HepG2 (cell line): ENCODE data around the gene FXR2. TPM values are rescaled to one million over a fixed set of nuclear protein-coding genes. Genes with fewer than 3 reads are reported as not detected.

ENCODE experiments used
- AKAP8 ChIP-seq: sonication (generic); formaldehyde crosslinking; IDR thresholded peaks from 2 replicates; pipeline ENCODE4 v1.5.1; 2020; ENCODE audit warnings: mild to moderate bottlenecking, missing genetic modification reagents
- BRD4 ChIP-seq: sonication (generic); formaldehyde crosslinking; IDR thresholded peaks from 2 replicates; pipeline ENCODE4 v1.4.0; 2020; ENCODE audit warnings: missing genetic modification reagents
- CERS6 ChIP-seq: sonication (generic); formaldehyde crosslinking; IDR thresholded peaks from 2 replicates; pipeline ENCODE4 v1.5.0; 2020; ENCODE audit warnings: missing genetic modification reagents
- FOSL2 ChIP-seq: sonication (generic); formaldehyde crosslinking; IDR thresholded peaks from 2 replicates; pipeline ENCODE4 v1.4.0; 2020; ENCODE audit warnings: missing genetic modification reagents
- GTF2F1 ChIP-seq: fragments of 150-350 bp; IDR thresholded peaks from 2 replicates; pipeline ENCODE4 v1.6.1; 2014; ENCODE audit warnings: low read length
- RELA ChIP-seq: sonication (generic); formaldehyde crosslinking; IDR thresholded peaks from 2 replicates; pipeline ENCODE4 v1.4.0; 2020; ENCODE audit warnings: missing genetic modification reagents
- SMYD3 ChIP-seq: sonication (generic); formaldehyde crosslinking; IDR thresholded peaks from 2 replicates; pipeline ENCODE4 v1.8.1; 2023; ENCODE audit warnings: mild to moderate bottlenecking, missing genetic modification reagents
- ZBTB4 ChIP-seq: sonication (generic); formaldehyde crosslinking; IDR thresholded peaks from 2 replicates; pipeline ENCODE4 v1.4.0; 2020; ENCODE audit warnings: missing genetic modification reagents, mild to moderate bottlenecking, borderline replicate concordance
- ZNF446 ChIP-seq: sonication (generic); formaldehyde crosslinking; IDR thresholded peaks from 2 replicates; pipeline ENCODE4 v1.5.0; 2020; ENCODE audit warnings: mild to moderate bottlenecking, missing genetic modification reagents
- ZNF530 ChIP-seq: sonication (generic); formaldehyde crosslinking; IDR thresholded peaks from 2 replicates; pipeline ENCODE4 v1.5.0; 2020; ENCODE audit warnings: low read depth, mild to moderate bottlenecking, missing genetic modification reagents
- ZNF607 ChIP-seq: sonication (generic); formaldehyde crosslinking; IDR thresholded peaks from 2 replicates; pipeline ENCODE4 v1.5.1; 2020; ENCODE audit warnings: missing genetic modification reagents, mild to moderate bottlenecking, borderline replicate concordance
- ZNF770 ChIP-seq: sonication (generic); formaldehyde crosslinking; IDR thresholded peaks from 2 replicates; pipeline ENCODE4 v1.5.0; 2020; ENCODE audit warnings: mild to moderate bottlenecking, missing genetic modification reagents
- ZNF781 ChIP-seq: sonication (generic); formaldehyde crosslinking; IDR thresholded peaks from 2 replicates; pipeline ENCODE4 v1.5.1; 2020; ENCODE audit warnings: borderline replicate concordance, mild to moderate bottlenecking, missing genetic modification reagents; ENCODE audit errors: not compliant biosample characterization
- ZNF850 ChIP-seq: sonication (generic); formaldehyde crosslinking; conservative IDR thresholded peaks from 2 replicates; pipeline ENCODE4 v1.9.0; 2021; ENCODE audit warnings: mild to moderate bottlenecking, missing genetic modification reagents
- polyA plus RNA-seq, 8 experiments: library from polyadenylated mRNA; depleted of rRNA in 3 of 8; stranded (reverse) in 7 of 8; unstranded in 1 of 8; fragments of >200 nt; fragmentation: Illumina TruSeq in 4 of 8; extraction: Trizol in 4 of 8; gene quantifications; 2 replicates each; pipeline versions ENCODE4 v1.2.1 to v1.2.3, GENCODE V29; 2011 to 2016; ENCODE audit warnings: low read depth in 4 of 8, missing spikeins in 1 of 8, mixed read lengths in 1 of 8; ENCODE audit not compliant: insufficient read depth in 1 of 8
- total RNA-seq, 5 experiments: library from RNA; depleted of rRNA; stranded (reverse); fragments of >200 nt; fragmentation: Illumina TruSeq; extraction: Trizol; gene quantifications; 2 replicates each; pipeline ENCODE4 v1.2.3, GENCODE V29; 2016; ENCODE audit warnings: low read depth in 1 of 5
- TF ChIP-seq, protein P1 (sequence below): sonication (generic); formaldehyde crosslinking; conservative IDR thresholded peaks from 2 replicates; pipeline ENCODE4 v1.4.0; 2020; ENCODE audit warnings: mild to moderate bottlenecking, missing genetic modification reagents, moderate library complexity
- TF ChIP-seq, protein P2 (sequence below): sonication (generic); formaldehyde crosslinking; conservative IDR thresholded peaks from 2 replicates; pipeline ENCODE4 v1.8.0; 2022; ENCODE audit warnings: missing genetic modification reagents

Gene FXR2
- total and polyA plus RNA-seq, 2 of the 13 experiments (the other 11 are each of a cell fraction or from before 2014, with no cell fraction given), result 20.9 to 24.4 TPM

GRCh38 chr17:7583253-7584109, 31.2 kb downstream of the FXR2 start, which contains the start of gene MPDU1 (continued):
- 0 out of 2 replicates have a peak, but pooled peaks have one; percentile 7 for TF ChIP-seq ZNF770 (CRISPR knock-in tag)
- TF ChIP-seq, protein P1, sequence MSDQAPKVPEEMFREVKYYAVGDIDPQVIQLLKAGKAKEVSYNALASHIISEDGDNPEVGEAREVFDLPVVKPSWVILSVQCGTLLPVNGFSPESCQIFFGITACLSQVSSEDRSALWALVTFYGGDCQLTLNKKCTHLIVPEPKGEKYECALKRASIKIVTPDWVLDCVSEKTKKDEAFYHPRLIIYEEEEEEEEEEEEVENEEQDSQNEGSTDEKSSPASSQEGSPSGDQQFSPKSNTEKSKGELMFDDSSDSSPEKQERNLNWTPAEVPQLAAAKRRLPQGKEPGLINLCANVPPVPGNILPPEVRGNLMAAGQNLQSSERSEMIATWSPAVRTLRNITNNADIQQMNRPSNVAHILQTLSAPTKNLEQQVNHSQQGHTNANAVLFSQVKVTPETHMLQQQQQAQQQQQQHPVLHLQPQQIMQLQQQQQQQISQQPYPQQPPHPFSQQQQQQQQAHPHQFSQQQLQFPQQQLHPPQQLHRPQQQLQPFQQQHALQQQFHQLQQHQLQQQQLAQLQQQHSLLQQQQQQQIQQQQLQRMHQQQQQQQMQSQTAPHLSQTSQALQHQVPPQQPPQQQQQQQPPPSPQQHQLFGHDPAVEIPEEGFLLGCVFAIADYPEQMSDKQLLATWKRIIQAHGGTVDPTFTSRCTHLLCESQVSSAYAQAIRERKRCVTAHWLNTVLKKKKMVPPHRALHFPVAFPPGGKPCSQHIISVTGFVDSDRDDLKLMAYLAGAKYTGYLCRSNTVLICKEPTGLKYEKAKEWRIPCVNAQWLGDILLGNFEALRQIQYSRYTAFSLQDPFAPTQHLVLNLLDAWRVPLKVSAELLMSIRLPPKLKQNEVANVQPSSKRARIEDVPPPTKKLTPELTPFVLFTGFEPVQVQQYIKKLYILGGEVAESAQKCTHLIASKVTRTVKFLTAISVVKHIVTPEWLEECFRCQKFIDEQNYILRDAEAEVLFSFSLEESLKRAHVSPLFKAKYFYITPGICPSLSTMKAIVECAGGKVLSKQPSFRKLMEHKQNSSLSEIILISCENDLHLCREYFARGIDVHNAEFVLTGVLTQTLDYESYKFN, result no peak; the same call in 1 of the 2 replicates
- TF ChIP-seq ZNF850 (CRISPR knock-in tag), result no peak
- TF ChIP-seq BRD4 (CRISPR knock-in tag), result peak; percentile 93
- no peak for TF ChIP-seq CERS6 (CRISPR knock-in tag)
- TF ChIP-seq ZNF446 (CRISPR knock-in tag), result no peak
- peak; percentile 54; the same call in 1 of the 2 replicates for TF ChIP-seq ZBTB4
- no peak for TF ChIP-seq AKAP8 (CRISPR knock-in tag)
- no peak for TF ChIP-seq RELA (CRISPR knock-in tag)
- peak; percentile 59; the same call in 1 of the 2 replicates for TF ChIP-seq SMYD3 (CRISPR knock-in tag)
- 0 out of 2 replicates have a peak, but pooled peaks have one; percentile 42 for TF ChIP-seq GTF2F1
- TF ChIP-seq FOSL2, result 0 out of 2 replicates have a peak, but pooled peaks have one; percentile 26
- no peak for TF ChIP-seq ZNF781 (CRISPR knock-in tag)
- TF ChIP-seq, protein P2, sequence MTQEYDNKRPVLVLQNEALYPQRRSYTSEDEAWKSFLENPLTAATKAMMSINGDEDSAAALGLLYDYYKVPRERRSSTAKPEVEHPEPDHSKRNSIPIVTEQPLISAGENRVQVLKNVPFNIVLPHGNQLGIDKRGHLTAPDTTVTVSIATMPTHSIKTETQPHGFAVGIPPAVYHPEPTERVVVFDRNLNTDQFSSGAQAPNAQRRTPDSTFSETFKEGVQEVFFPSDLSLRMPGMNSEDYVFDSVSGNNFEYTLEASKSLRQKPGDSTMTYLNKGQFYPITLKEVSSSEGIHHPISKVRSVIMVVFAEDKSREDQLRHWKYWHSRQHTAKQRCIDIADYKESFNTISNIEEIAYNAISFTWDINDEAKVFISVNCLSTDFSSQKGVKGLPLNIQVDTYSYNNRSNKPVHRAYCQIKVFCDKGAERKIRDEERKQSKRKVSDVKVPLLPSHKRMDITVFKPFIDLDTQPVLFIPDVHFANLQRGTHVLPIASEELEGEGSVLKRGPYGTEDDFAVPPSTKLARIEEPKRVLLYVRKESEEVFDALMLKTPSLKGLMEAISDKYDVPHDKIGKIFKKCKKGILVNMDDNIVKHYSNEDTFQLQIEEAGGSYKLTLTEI (CRISPR knock-in tag), result no peak
- TF ChIP-seq ZNF607 (CRISPR knock-in tag), result peak; percentile 87; the same call in 1 of the 2 replicates
- no peak for TF ChIP-seq ZNF530 (CRISPR knock-in tag)
